Hypothalamus (tissue), 51 donors: ENCODE results near the gene LMAN1L.

ENCODE experiments used
- DNase-seq, 51 donors: peaks; one replicate each; lab custom pipeline; 2025; lab: John Stamatoyannopoulos, UW

LMAN1L gene

DNA sequence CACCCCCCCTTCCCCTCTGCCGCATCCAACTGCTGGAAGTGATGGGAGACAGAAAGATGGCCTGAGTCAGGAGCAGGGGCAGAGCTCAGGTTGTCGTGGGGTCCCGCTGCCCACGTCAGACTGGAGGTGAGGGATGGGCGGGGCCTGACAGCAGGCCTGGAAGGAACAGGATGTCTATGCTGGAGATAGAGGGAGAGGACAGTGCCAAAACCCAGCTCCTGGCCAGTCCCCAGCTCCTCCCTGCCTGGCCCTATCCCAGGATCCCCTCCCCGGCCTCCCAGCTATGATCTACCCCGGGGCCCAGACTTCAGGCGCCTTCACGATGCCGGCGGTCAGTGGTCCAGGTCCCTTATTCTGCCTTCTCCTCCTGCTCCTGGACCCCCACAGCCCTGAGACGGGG lies at the start of gene LMAN1L:
Gene LMAN1L (plus strand): TSS at position 303 of the 400 bp plus-strand sequence. CDS start 20 bp downstream, at position 323.
- DNase-seq, result no peak

DNA sequence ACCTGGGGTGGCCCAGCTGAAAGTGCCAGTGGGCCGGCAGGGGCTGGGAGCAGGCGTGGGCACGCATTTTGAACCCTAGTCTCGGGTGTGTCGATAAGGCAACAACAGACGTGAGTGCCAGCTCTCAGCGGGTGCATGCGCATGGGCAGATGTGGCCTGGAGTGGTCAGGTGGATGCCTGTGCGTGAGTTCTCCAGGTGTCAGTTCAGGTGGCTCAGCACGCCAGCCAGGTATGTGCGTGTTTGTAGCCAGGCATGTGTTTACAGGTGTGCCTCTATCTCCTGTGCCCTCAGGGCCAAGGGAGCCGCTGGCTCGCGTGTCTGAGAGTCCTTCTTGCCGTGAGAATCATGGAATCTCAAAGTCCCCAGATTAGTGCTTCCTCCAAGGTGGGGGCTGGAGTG lies 49.2 kb upstream of the LMAN1L start:
- DNase-seq, result no peak

DNA sequence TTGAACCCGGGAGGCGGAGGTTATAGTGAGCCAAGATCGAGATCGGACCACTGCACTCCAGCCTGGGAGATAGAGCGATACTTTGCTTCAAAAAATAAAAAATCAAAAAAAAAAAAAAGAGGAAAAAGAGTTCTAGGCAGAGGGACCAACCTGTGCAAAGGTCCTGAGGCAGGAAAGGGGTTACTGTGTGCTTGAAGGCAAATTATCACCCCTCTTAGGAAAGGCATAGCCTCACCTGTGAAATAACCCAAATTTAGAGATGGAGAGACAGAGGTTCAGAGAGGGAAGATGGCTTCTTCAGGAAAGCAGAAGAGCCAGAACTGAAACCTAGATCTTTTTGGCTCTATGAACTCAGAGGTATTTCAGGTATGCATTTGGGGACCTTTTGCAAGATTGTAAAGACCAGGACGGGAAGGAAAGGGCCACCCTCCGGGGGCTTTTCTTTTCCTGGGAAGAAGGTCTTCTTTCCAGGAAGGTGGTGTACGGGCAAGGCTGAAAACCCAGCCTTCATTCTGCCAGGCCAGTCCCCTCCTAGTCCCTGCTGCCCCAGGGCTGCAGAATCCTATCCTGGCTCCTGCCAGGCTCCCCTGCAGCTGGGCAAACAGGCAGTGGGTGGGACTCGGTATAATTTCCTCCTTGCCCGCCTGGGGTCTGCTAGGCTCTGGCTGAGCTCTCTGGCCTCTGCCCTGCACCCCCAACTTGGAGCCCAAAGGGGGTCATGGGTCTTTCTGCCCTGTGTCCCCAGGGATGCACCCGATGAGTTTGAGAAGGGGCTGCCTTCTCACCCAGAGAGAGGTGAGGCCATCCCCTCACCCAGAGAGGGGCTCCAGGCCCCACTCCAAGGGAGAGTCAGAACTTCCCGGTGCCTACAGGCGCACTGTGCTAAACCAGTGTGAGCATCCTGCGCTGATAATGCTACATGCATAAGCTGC lies 45.2 kb upstream of the LMAN1L start:
- DNase-seq, result no peak

DNA sequence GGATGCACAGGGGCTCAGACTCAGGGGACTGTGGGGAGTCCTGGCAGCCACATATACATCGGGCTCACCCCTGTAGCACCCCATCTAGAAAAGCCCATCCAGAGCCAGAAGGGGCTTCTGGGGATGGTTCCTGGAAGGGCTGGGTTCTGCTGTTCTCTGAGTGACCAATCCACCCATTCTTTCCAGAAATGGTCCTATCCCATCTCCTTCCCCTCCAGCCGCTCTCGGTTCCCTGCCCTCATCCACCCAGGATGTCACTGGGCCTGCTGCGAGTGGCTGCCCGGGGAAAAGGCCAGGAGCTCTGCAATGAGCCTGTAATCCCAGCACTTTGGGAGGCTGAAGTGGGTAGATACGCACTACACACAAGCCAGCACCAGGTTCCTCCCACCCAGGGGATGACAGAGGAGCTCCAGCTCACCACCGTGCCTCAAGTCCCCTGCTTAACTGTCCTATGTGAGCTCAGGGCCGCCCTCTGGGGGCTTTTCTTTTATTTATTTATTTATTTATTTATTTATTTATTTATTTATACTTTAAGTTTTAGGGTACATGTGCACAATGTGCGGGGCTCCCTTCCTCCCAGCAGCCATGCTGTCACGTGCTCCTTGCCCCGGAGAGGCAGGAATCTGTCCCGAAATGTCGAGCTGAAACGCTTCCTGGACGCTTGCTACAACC lies 44.4 kb upstream of the LMAN1L start:
- DNase-seq, result no peak

DNA sequence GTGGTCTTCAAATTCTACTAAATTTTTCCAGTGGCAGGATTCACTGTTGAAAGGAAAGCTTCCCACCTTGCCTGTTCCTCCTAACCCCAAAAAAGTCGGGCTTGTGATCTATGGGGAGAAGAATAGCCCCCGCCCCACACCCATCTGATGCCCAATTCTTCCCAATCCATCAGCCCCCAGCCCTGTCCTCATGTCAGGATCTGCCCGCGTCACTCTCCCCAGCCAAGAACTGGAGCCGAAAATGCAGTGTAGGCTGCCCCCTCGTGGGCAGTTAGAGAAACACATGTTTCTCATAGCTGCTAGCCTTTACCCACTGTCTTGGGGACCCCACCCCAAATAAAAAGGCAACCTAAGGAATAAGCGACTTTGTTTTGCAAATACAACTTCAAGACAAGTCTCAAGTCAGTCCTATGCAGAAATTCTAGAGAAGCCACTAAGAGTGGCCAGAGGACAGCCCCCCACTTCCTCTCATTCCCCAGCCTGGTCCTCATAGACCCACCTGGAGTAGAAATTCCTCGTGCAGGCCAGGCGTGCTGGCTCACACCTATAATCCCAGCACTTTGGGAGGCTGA lies 43.8 kb upstream of the LMAN1L start:
- DNase-seq, result peak in 38 of 51 donors; percentile 15 to 75 (median 42)

DNA sequence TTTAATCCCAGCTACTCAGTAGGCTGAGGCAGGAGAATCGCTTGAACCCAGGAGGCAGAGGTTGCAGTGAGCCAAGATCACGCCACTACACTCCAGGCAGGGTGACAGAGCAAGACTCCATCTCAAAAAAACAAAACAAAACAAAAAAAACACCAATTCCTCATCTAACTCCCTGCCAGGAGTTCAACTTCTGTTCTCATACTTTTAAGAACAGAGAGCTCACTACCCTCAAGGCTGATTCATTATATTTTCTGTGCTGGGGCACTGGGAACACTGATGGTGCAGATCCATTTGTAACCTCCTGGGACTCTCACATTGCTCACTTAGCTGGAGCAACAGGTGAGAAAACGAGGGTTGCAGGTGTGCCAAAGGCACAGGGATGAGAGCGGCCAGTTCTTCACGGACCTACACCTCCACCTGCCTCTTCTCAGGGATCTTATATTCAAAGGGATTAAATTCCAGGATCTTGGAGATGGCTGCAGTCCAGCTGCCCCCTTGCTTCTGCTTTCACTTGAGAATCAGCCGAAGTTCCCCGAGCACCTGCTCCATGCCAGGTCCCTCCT lies 43.1 kb upstream of the LMAN1L start:
- DNase-seq, result no peak

DNA sequence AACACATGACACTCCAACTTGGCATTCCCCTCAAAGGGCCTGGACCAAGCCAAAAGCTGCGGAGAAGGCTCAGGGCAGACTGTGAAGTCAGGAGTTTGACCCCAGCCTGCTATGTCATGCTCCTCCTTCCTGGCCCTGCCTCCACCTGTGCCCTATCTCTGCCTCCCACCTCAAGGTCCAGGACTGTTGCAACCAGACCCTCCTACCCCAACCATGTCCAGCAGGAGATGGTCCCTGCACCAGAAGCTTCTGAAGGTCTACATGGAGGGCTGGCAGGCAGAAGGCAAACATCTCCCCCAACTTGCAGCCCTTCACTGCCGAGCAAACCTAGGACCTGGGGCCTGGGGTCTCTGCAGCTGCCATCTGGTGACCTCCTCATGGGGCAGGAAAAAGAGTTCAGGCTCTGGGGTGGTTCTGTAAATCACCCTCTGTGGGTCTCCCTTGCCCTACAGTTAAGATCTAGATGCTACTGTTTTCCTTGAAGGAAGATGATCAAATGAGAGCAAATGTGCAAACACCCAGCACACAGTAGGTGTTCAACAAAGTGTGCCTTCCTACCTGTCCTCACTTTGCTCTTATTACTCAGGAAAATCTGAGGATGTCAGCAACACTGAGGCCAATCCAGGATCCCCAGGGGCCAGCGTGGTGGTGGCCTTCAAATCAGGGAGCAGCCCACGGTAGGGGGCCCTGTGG lies 42.3 kb upstream of the LMAN1L start:
- no peak for DNase-seq

DNA sequence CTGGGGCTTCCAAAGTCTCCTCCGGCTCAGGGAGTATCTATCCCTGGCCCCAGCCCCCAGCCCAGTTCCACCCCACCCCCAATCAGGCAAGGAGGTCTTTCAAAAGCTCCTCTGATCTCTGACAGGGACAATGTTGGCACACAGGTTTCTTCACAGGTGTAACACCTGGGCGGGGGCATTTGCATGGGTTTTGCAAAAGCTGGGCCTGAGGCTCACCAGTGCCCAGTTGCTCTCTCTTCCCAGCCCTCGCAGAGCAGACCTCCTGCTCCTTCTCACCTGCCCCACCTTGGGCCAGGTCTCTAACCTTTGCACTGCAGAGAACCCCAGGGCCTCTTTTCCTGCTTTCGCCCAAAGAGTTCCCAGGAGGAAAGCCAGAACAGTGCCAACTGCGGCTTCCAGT lies 39.3 kb upstream of the LMAN1L start:
- DNase-seq, result no peak

DNA sequence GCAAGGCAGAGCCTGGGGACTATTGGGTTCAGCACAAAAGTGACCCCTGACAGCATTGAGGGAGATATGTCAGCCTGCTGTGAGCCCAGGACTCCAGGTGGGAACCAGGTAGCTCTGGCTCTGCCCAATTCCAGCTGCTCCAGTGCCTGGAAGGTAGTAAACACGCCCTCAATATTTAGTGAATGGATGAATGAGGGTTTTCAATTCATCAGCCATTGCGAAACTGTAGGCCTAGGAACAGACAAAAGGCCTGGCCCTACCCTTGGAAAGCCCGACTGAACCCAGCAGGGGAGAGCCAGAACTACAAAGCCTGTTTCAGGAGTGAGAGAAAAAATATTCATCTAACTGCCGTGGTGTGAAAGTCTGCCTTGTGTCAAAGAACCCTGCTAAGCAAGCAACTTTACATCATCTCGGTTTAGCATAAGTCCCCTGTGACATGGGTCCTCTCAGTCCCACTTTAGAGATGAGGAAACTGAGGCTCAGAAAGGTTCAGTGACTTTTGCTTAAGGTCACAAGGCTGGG lies 38.8 kb upstream of the LMAN1L start:
- DNase-seq, result peak in 4 of 51 donors; percentile 20 to 29 (median 24)

DNA sequence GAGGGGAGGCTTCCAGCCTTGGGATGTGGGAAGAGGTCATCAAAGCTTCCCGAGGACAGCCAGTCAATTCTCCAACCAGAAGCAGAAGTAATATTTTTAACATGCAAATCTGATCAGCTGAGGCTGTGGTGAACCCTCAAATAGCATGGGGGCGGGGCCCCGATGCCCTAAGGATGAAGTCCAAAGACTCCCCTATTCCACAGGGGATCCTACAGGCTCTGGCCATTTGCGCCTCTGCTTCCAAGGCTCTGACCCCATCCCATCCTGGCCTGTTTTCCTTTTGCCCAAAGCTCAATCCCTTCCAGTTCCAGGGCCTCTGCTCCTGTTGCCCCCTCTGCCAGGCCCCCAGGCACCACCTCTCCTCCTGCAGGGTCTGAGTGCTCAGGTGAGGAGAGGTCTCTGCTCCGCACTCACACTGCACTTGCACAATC lies 37.5 kb upstream of the LMAN1L start:
- no peak for DNase-seq

DNA sequence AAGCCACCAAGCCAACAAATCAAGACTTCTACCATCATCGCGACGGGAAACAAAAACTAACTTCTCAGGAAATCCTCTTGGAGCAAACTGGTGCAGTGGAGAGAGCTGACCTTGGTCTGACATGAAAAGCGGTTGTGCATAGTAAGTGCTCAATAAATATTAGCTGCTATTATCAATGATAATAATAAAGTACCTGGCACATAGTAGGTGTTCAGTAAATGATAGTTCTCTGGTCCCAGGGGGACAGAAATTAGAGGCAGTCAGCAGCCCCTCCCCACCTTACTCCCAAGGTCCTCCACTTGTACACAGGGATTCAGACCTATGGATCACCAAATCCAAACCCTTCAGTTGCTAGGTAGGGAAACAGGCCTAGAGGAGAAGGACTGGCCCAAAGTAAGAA lies 36.7 kb upstream of the LMAN1L start:
- DNase-seq, result no peak

DNA sequence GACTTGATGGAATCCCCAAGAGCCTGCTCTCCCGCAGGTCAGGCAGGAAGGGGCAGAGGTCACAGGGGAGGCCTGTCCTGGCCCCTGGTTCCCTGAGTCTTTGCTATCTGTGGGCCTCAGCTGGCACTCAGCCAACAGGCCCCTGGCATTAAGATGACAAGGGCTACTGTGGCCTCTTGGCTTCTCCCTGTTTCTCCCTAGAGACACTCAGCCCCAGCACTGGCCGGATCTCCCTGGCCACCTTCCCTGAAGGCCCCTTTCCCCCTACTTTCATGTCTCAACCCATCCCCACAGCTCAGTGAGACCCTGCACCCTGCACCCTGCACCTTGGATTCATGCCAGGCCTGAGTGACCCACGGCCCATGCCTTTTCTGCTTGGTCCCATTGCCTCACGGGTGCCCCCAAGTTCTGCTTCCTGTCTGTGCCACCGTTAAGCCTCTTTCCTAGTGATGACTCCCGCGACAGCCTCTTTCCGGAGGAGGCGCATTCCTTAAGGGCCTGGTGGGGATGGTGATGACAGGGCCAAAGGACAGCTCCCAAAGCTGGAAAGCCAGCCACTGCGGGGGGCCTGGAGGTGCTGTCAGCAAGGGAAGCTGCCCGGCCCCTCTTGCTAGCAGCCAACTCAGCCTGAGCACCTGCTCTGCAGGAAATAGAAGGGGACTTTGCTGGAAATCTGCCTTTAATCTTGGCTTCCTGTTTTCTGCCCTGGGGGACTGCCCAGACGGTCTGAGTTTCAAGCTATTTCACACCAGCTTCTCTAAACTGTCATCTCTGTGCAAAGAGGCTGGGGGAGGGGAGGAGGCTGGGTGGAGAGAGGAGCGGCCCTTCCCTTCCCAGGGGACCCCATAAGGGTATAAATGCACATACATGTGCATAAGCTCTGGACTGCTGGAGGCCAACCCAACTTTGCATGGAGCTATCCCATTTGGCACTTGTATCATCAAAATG lies 35.5 kb upstream of the LMAN1L start:
- peak in 3 of 51 donors; percentile 18 to 44 (median 40) for DNase-seq

DNA sequence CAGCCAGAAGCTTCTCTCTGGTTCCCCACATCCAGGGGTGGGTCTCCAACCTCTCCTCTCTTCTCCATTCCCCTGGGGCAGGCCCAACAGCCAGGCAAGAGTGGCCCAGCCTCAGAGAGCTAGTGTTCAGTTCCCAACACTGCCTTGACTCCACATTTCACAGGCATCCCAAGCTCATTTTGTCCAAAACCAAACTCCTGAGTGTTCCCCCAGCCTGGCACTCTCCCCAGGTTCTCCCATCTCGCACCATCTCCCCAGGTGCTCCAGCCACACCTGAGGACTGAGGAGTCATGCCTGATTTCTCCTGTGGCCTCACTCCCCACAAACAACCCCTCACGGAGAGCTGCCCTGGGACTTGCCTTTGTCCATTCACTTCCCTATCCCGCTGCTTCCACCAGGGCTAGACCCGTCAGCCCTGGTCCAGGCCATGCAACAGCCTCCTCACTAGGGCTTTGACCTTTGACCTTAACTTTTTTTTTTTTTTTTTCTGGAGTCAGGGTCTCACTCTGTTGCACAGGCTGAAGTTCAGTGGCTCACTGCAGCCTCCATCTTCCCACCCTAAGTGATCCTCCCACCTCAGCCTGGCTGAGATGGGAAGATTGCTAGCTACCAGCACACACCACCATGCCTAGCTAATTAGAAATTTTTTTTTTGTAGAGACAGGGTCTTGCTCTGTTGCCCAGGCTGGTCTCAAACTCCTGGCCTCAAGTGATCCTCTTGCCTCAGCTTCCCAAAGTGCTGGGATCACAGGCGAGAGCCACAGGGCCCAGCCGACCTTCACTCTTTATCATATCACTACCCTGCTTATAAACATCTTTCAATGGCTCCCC lies 34.7 kb upstream of the LMAN1L start:
- DNase-seq, result no peak

DNA sequence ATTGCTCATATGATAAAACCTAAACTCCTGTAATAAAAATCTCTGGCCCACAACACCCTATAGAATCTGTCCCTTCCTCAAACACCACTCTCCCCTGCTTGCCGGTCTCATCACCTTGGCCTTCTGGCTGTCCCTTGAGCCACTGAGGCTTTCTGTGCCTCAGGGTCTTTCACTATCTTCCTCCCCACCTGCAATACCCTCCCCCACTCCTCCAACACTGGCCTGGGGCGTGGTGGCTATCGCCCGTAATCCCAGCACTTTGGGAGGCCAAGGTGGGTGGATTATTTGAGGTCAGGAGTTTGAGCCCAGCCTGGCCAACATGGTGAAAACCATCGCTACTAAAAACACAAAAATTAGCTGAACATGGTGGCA lies 34.0 kb upstream of the LMAN1L start:
- DNase-seq, result no peak

DNA sequence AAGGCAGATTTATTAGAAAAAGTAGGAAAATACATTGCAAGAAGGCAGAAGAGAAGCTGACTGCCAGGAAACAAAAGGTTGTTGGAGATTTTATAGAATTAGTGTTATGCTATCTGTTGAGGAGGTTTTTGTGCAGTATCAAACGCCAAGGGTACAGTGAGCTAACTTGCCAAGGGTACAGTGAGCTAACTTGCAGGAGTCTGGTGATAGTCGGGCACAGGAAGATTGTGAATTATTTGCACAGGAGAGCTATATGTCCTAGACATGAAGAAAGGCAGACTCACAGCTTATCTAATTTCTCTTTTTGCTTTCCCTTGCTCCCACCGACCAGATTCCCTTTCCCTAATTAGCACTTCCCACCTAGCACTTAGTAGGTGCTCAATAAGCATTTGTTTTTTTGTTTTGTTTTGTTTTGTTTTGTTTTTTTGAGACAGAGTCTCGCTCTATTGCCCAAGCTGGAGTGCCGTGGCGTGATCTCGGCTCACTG lies 33.4 kb upstream of the LMAN1L start:
- DNase-seq, result no peak

DNA sequence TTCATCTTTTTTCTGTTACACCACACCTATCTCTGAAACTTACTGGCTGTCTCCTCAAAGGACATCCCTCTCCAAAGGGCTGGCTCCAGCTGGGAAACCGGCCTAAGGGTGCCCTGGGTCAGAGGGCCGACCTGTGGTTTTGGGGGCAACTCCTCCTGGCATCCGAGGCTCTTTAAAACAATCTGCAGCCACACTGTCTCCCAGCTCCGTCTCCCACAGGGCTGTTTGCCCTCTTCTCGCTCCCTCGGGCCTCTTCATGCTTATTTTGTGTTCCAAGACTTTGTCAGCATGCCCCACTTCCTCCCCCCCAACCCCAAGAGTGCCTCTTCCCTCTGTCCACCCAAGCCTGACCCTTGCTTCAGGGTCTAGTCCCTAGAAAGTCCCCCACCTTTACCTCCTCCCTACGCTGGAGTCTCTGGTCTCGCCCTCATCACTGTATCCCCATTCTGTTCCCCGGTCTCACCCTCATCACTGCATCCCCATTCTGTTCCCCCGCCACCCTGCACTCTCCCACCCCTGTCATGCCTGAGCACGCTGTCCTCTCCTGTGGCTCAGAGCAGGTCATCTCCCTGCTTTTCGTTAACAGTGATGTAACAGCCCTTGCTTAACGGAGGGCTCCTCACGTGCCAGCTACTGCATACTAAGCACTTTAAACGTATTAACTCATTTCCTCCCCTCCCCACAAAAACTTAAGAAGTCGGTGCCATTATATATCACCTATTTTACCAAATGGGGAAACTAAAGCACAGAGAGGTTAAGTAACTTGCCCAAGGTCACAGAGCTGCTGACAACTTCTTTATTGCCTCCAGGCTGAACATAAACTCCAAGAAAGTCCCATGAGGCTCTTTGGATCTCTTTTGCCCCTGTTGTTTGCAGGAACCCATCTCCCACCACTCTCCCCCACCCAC lies 31.9 kb upstream of the LMAN1L start:
- no peak for DNase-seq
